8988T (cell line): Measurements from ENCODE around the gene INSM2.

Experiments used
- DNase-seq: peaks from one replicate; pipeline ENCODE4 v3.0.0; 2011

The INSM2 gene

GRCh38 chr14:35549551-35549950, 15.6 kb downstream of the INSM2 start:
- DNase-seq: no peak

GRCh38 chr14:35551081-35551480, 17.1 kb downstream of the INSM2 start:
- no peak for DNase-seq

GRCh38 chr14:35553808-35554207, 19.8 kb downstream of the INSM2 start:
- no peak for DNase-seq

- no peak for DNase-seq
These were observed 22.6 kb downstream of the INSM2 start for GRCh38 chr14:35556548-35556947.

- no peak for DNase-seq
These were observed 23.3 kb downstream of the INSM2 start for GRCh38 chr14:35557221-35557747.

GRCh38 chr14:35558680-35559079, 24.7 kb downstream of the INSM2 start:
- DNase-seq: no peak

GRCh38 chr14:35565871-35566464, 32.0 kb downstream of the INSM2 start:
- DNase-seq: no peak

GRCh38 chr14:35571598-35571997, 37.6 kb downstream of the INSM2 start:
- DNase-seq: no peak

- DNase-seq: no peak
These were observed 39.9 kb downstream of the INSM2 start for GRCh38 chr14:35573911-35574310.

- DNase-seq: no peak
These were observed 42.3 kb downstream of the INSM2 start for GRCh38 chr14:35576260-35576659.

GRCh38 chr14:35576856-35577255, 42.9 kb downstream of the INSM2 start:
- no peak for DNase-seq

GRCh38 chr14:35578135-35578534, 44.2 kb downstream of the INSM2 start:
- DNase-seq: no peak

- no peak for DNase-seq
These were observed 44.7 kb downstream of the INSM2 start for GRCh38 chr14:35578639-35579038.
